ENCODE results near the gene PRRG2. TPM values are rescaled to one million over a fixed set of nuclear protein-coding genes. Genes with fewer than 3 reads are reported as not detected.

Gene PRRG2
- total and polyA plus RNA-seq, 2 of the 13 experiments (the other 11 are each of a cell fraction or from before 2014, with no cell fraction given), result 0.66 to 0.82 TPM

DNA sequence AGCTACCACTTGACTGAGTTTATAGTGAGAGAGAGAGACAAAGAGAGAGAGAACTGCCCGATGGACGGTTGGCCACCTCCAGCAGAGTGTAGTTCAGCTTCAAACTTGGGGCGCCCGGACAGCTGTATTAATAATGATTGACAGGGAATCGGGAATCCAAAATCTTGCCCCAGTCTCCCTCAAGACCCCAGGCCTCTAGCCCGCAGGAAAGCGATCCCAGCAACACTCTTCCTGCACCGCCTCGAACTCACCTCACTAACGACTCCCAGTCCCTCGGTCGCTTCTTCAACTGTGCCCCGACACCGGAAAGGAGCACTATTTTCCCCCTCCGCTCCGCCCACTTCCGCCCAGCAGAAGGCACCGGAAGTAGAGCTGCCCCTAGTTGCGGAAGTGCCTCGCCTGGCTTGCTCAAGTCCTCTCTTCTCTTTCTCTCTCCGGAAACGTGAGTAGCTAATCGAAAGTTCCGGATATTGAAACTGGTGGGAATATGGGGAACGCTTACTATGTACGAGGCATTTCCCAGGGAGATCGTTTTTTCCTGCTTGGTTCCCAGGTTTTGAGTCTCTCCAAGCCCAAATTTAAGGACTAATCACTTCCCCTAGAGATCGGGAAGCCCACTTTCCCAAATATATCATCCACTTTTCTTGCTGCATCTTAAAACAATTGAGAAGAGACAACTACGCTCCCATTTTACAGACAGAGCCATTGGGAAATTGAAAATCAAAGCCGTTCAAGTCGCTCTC lies 681 bp upstream of the PRRG2 start, which contains the start of gene NOSIP (continued):
- TF ChIP-seq, protein P1, sequence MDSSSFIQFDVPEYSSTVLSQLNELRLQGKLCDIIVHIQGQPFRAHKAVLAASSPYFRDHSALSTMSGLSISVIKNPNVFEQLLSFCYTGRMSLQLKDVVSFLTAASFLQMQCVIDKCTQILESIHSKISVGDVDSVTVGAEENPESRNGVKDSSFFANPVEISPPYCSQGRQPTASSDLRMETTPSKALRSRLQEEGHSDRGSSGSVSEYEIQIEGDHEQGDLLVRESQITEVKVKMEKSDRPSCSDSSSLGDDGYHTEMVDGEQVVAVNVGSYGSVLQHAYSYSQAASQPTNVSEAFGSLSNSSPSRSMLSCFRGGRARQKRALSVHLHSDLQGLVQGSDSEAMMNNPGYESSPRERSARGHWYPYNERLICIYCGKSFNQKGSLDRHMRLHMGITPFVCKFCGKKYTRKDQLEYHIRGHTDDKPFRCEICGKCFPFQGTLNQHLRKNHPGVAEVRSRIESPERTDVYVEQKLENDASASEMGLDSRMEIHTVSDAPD (CRISPR knock-in tag; IDR thresholded peaks at IDR 0.05), result no peak
- TF ChIP-seq, protein P2, sequence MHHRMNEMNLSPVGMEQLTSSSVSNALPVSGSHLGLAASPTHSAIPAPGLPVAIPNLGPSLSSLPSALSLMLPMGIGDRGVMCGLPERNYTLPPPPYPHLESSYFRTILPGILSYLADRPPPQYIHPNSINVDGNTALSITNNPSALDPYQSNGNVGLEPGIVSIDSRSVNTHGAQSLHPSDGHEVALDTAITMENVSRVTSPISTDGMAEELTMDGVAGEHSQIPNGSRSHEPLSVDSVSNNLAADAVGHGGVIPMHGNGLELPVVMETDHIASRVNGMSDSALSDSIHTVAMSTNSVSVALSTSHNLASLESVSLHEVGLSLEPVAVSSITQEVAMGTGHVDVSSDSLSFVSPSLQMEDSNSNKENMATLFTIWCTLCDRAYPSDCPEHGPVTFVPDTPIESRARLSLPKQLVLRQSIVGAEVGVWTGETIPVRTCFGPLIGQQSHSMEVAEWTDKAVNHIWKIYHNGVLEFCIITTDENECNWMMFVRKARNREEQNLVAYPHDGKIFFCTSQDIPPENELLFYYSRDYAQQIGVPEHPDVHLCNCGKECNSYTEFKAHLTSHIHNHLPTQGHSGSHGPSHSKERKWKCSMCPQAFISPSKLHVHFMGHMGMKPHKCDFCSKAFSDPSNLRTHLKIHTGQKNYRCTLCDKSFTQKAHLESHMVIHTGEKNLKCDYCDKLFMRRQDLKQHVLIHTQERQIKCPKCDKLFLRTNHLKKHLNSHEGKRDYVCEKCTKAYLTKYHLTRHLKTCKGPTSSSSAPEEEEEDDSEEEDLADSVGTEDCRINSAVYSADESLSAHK (CRISPR knock-in tag; IDR thresholded peaks at IDR 0.05; ENCODE audit: borderline replicate concordance), result 0 out of 2 replicates have a peak, but pooled peaks have one; percentile 44
- TF ChIP-seq NONO (IDR thresholded peaks at IDR 0.05) (no peak), NONO (CRISPR knock-in tag; conservative IDR thresholded peaks at IDR 0.05) (peak; percentile 81), ZNF614 (CRISPR knock-in tag; IDR thresholded peaks at IDR 0.05; ENCODE audit: borderline replicate concordance) (peak; percentile 57; the same call in 1 of the 2 replicates), WIZ (CRISPR knock-in tag; IDR thresholded peaks at IDR 0.05) (no peak), SP2 (CRISPR knock-in tag; IDR thresholded peaks at IDR 0.05) (peak; percentile 82), ISL2 (CRISPR knock-in tag; IDR thresholded peaks at IDR 0.05) (peak; percentile 79), ZNF431 (CRISPR knock-in tag; IDR thresholded peaks at IDR 0.05; ENCODE audit: borderline replicate concordance, low read depth) (peak; percentile 54; the same call in 1 of the 2 replicates), ZNF605 (CRISPR knock-in tag; IDR thresholded peaks at IDR 0.05) (peak; percentile 63), NRL (CRISPR knock-in tag; IDR thresholded peaks at IDR 0.05; ENCODE audit: borderline replicate concordance) (peak; percentile 61; the same call in 1 of the 2 replicates), RXRB (CRISPR knock-in tag; IDR thresholded peaks at IDR 0.05; ENCODE audit: borderline replicate concordance) (peak; percentile 80), ZNF432 (CRISPR knock-in tag; IDR thresholded peaks at IDR 0.05; ENCODE audit: borderline replicate concordance) (no peak), ZFP62 (CRISPR knock-in tag; IDR thresholded peaks at IDR 0.05) (no peak), ZNF317 (CRISPR knock-in tag; IDR thresholded peaks at IDR 0.05) (peak; percentile 67; the same call in 1 of the 2 replicates), ZNF468 (CRISPR knock-in tag; IDR thresholded peaks at IDR 0.05) (no peak), NAIF1 (CRISPR knock-in tag; IDR thresholded peaks at IDR 0.05; ENCODE audit: borderline replicate concordance) (0 out of 2 replicates have a peak, but pooled peaks have one; percentile 63), IKZF4 (CRISPR knock-in tag; IDR thresholded peaks at IDR 0.05; ENCODE audit: borderline replicate concordance, low read depth, not compliant biosample characterization) (no peak), ZNF746 (CRISPR knock-in tag; IDR thresholded peaks at IDR 0.05) (no peak; the same call in 1 of the 2 replicates), SIX1 (CRISPR knock-in tag; IDR thresholded peaks at IDR 0.05; ENCODE audit: borderline replicate concordance) (peak; percentile 44; the same call in 1 of the 2 replicates), JUND (CRISPR knock-in tag; IDR thresholded peaks at IDR 0.05) (0 out of 2 replicates have a peak, but pooled peaks have one; percentile 28), ZNF879 (CRISPR knock-in tag; IDR thresholded peaks at IDR 0.05) (no peak; the same call in 1 of the 2 replicates)
- TF ChIP-seq, protein P3, sequence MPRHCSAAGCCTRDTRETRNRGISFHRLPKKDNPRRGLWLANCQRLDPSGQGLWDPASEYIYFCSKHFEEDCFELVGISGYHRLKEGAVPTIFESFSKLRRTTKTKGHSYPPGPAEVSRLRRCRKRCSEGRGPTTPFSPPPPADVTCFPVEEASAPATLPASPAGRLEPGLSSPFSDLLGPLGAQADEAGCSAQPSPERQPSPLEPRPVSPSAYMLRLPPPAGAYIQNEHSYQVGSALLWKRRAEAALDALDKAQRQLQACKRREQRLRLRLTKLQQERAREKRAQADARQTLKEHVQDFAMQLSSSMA (CRISPR knock-in tag; IDR thresholded peaks at IDR 0.05), result 0 out of 2 replicates have a peak, but pooled peaks have one; percentile 77
- TF ChIP-seq, protein P4, sequence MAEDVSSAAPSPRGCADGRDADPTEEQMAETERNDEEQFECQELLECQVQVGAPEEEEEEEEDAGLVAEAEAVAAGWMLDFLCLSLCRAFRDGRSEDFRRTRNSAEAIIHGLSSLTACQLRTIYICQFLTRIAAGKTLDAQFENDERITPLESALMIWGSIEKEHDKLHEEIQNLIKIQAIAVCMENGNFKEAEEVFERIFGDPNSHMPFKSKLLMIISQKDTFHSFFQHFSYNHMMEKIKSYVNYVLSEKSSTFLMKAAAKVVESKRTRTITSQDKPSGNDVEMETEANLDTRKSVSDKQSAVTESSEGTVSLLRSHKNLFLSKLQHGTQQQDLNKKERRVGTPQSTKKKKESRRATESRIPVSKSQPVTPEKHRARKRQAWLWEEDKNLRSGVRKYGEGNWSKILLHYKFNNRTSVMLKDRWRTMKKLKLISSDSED (CRISPR knock-in tag; IDR thresholded peaks at IDR 0.05), result no peak

Measured in HepG2 (cell line).